KMS-11 (cell line): ENCODE results near the gene TRIP13.

ENCODE experiments used
- H2AFZ ChIP-seq: fragments of 200-600 bp; sonication (generic); 2 replicates; pipeline ENCODE4 v1.6.1; 2016; ENCODE audit warnings: antibody characterized with exemption, mixed run types, low read depth
- H3K27ac ChIP-seq: fragments of 200-600 bp; sonication (generic); 2 replicates; pipeline ENCODE4 v1.6.1; 2016; ENCODE audit warnings: mild to moderate bottlenecking, mixed run types
- H3K27me3 ChIP-seq: fragments of 200-600 bp; sonication (generic); 2 replicates; pipeline ENCODE4 v1.6.1; 2017; ENCODE audit warnings: mild to moderate bottlenecking, low read depth, mixed run types, moderate library complexity; ENCODE audit not compliant: insufficient read depth
- H3K36me3 ChIP-seq: fragments of 200-600 bp; sonication (generic); 2 replicates; pipeline ENCODE4 v1.6.1; 2017; ENCODE audit warnings: mild to moderate bottlenecking, mixed run types; ENCODE audit not compliant: insufficient read depth
- H3K4me1 ChIP-seq: fragments of 200-600 bp; sonication (generic); 2 replicates; pipeline ENCODE4 v1.6.1; 2016; ENCODE audit warnings: mild to moderate bottlenecking, low read depth, mixed run types; ENCODE audit not compliant: poor library complexity, severe bottlenecking
- H3K4me2 ChIP-seq: fragments of 200-600 bp; sonication (generic); 2 replicates; pipeline ENCODE4 v1.7.0; 2016; ENCODE audit warnings: mild to moderate bottlenecking, mixed run types
- H3K4me3 ChIP-seq: fragments of 200-600 bp; sonication (generic); IDR thresholded peaks from 2 replicates; pipeline ENCODE4 v1.6.1; 2017; ENCODE audit warnings: low read depth, low read length, mixed read lengths; ENCODE audit not compliant: insufficient read depth
- H3K79me2 ChIP-seq: fragments of 200-600 bp; sonication (generic); 2 replicates; pipeline ENCODE4 v1.6.1; 2016; ENCODE audit warnings: low read depth, mixed run types; ENCODE audit not compliant: insufficient read depth
- H3K9ac ChIP-seq: fragments of 200-600 bp; sonication (generic); 2 replicates; pipeline ENCODE4 v1.6.1; 2016; ENCODE audit warnings: mild to moderate bottlenecking, mixed run types
- H4K20me1 ChIP-seq: fragments of 200-600 bp; sonication (generic); 2 replicates; pipeline ENCODE4 v1.6.1; 2016; ENCODE audit warnings: mild to moderate bottlenecking, mixed run types; ENCODE audit not compliant: insufficient read depth
- CTCF ChIP-seq: fragments of 200-600 bp; sonication (generic); conservative IDR thresholded peaks from 2 replicates; pipeline ENCODE4 v1.6.1; 2017; ENCODE audit warnings: low read depth, mild to moderate bottlenecking, antibody characterized with exemption, low read length, moderate library complexity, mixed read lengths

TRIP13 gene

GRCh38 chr5:929596-929995 lies 36.9 kb downstream of the TRIP13 start:
- Histone ChIP-seq H3K4me2 (no peak overlapping the region), H3K4me3 (no peak overlapping the region), H3K36me3 (no peaks in the 10 kb centered on the region), H3K4me1 (no peaks in the 10 kb centered on the region), H4K20me1 (no peaks in the 10 kb centered on the region), H3K27ac (no peak overlapping the region), H2AFZ (no peak overlapping the region), H3K9ac (no peak overlapping the region), H3K79me2 (no peaks in the 10 kb centered on the region), H3K27me3 (no peaks in the 10 kb centered on the region)
- TF ChIP-seq CTCF, result no peak

- Histone ChIP-seq H3K4me1 (no peaks in the 10 kb centered on the region), H3K27ac (no peak overlapping the region), H2AFZ (no peak overlapping the region), H3K4me3 (no peak overlapping the region), H3K9ac (no peak overlapping the region), H3K27me3 (no peaks in the 10 kb centered on the region), H3K4me2 (no peak overlapping the region), H3K36me3 (no peaks in the 10 kb centered on the region), H4K20me1 (no peaks in the 10 kb centered on the region), H3K79me2 (no peaks in the 10 kb centered on the region)
- no peak for TF ChIP-seq CTCF
Observed at GRCh38 chr5:930866-931265, 38.2 kb downstream of the TRIP13 start.

- Histone ChIP-seq H3K4me3 (no peak overlapping the region), H3K4me1 (no peaks in the 10 kb centered on the region), H3K27me3 (no peaks in the 10 kb centered on the region), H4K20me1 (no peaks in the 10 kb centered on the region), H3K4me2 (no peak overlapping the region), H3K79me2 (no peaks in the 10 kb centered on the region), H2AFZ (no peak overlapping the region), H3K9ac (no peak overlapping the region), H3K27ac (no peak overlapping the region), H3K36me3 (no peaks in the 10 kb centered on the region)
- no peak for TF ChIP-seq CTCF
Observed at GRCh38 chr5:931570-932145, 39.0 kb downstream of the TRIP13 start.

- no peaks in the 10 kb centered on the region for H3K79me2 ChIP-seq
- no peak overlapping the region for H3K4me2 ChIP-seq
- TF ChIP-seq CTCF, result no peak
- H3K4me3 ChIP-seq, result no peak overlapping the region
- no peak overlapping the region for H3K27ac ChIP-seq
- H3K36me3 ChIP-seq, result no peaks in the 10 kb centered on the region
- H3K4me1 ChIP-seq, result no peaks in the 10 kb centered on the region
- H3K9ac ChIP-seq, result no peak overlapping the region
- no peak overlapping the region for H2AFZ ChIP-seq
- H3K27me3 ChIP-seq, result no peaks in the 10 kb centered on the region
- H4K20me1 ChIP-seq, result no peaks in the 10 kb centered on the region
Observed at GRCh38 chr5:932151-932627, 39.5 kb downstream of the TRIP13 start.
